K562 (cell line): ENCODE measurements around the gene POU2AF3. TPM values are rescaled to one million over a fixed set of nuclear protein-coding genes. Genes with fewer than 3 reads are reported as not detected.
A peak's percentile ranks its signal among the peaks of the same experiment; 100 is the strongest.

Experiments used
- ATAC-seq: fragments of 200-7000 bp; cut with Tn5 transposase; 3 replicates; pipeline ENCODE4 v1.9.1; 2020; ENCODE audit warnings: moderate library complexity
- BruUV-seq: library from RNA; stranded (reverse); fragments of 400-500 nt; replicated peaks from 2 replicates; lab custom pipeline; 2021; lab: Mats Ljungman, UMichigan
- CTCF ChIA-PET: fragments of 300-600 bp; formaldehyde crosslinking; extraction: SDS; loops from one replicate; lab custom pipeline; 2021; ENCODE audit warnings: low intra/inter-chr PET ratio; lab: Yijun Ruan, JAX
- POLR2A ChIA-PET: fragments of 300-600, 350-650 bp; sonication (Branson Sonifier 250); formaldehyde crosslinking; extraction: SDS; loops from one replicate; lab custom pipeline; 2021; ENCODE audit warnings: antibody characterized with exemption, inconsistent platforms; lab: Yijun Ruan, JAX
- DNase-seq, 4 experiments: peaks; one replicate each; pipeline versions ENCODE4 v3.0.0 to v3.0.0-alpha.2; 2011 to 2018; ENCODE audit warnings: low spot score in 3 of 4, mixed read lengths in 3 of 4; ENCODE audit errors: extremely low read depth in 1 of 4
- FAIRE-seq: peaks from 2 replicates; lab custom pipeline; 2011; peaks lifted over from hg19 to GRCh38; lab: Jason Lieb, UNC
- H2AFZ ChIP-seq: 2 replicates; pipeline ENCODE4 v1.6.0; 2011; ENCODE audit warnings: low read depth, low read length, control low read depth, inconsistent platforms
- H3K27ac ChIP-seq: fragments of 200-600 bp; 3 replicates; pipeline ENCODE4 v1.8.0; 2011; ENCODE audit warnings: low read depth, mild to moderate bottlenecking, control low read depth, inconsistent platforms, low read length, moderate library complexity, mixed read lengths; ENCODE audit errors: extremely low read depth
- H3K27me3 ChIP-seq, 2 experiments: fragments of 300-600 bp in 1 of 2; 2 replicates in 1 of 2; 3 replicates in 1 of 2; pipeline versions ENCODE4 v1.6.0 to v1.8.0; 2011; ENCODE audit warnings: inconsistent platforms in 2 of 2, low read length in 2 of 2, mild to moderate bottlenecking in 1 of 2, mixed read lengths in 1 of 2, moderate library complexity in 1 of 2; ENCODE audit not compliant: control insufficient read depth in 2 of 2, insufficient read depth in 2 of 2
- H3K36me3 ChIP-seq: fragments of 300-600 bp; 3 replicates; pipeline ENCODE4 v1.8.0; 2011; ENCODE audit warnings: mild to moderate bottlenecking, low read length, inconsistent platforms; ENCODE audit not compliant: control insufficient read depth, insufficient read depth
- H3K4me1 ChIP-seq, 2 experiments: fragments of 200-600 bp in 1 of 2; replicated peaks in 1 of 2; 2 replicates in 1 of 2; 3 replicates in 1 of 2; pipeline versions ENCODE4 v1.5.1 to v1.8.0; 2011; ENCODE audit warnings: inconsistent platforms in 2 of 2, low read length in 2 of 2, mild to moderate bottlenecking in 1 of 2, mixed read lengths in 1 of 2, moderate library complexity in 1 of 2; ENCODE audit not compliant: control insufficient read depth in 2 of 2, insufficient read depth in 2 of 2
- H3K4me2 ChIP-seq: 2 replicates; pipeline ENCODE4 v1.6.1; 2011; ENCODE audit warnings: low read length, control low read depth, inconsistent platforms, mixed read lengths; ENCODE audit not compliant: insufficient read depth
- H3K4me3 ChIP-seq: fragments of 200-600 bp; sonication (generic), shearing (Covaris generic); 2 replicates; pipeline ENCODE4 v1.5.1; 2016; ENCODE audit warnings: control low read depth, inconsistent platforms
- H3K79me2 ChIP-seq: fragments of 200-600 bp; 3 replicates; pipeline ENCODE4 v1.8.0; 2011; ENCODE audit warnings: low read length, inconsistent platforms; ENCODE audit not compliant: control insufficient read depth, insufficient read depth
- H3K9ac ChIP-seq, 2 experiments: 2 replicates each; pipeline versions ENCODE4 v1.6.0 to v1.6.1; 2011; ENCODE audit warnings: low read depth in 2 of 2, low read length in 2 of 2, control low read depth in 1 of 2, inconsistent platforms in 1 of 2, mild to moderate bottlenecking in 1 of 2, mixed read lengths in 1 of 2; ENCODE audit not compliant: insufficient read depth in 1 of 2
- H3K9me1 ChIP-seq: one replicate; pipeline ENCODE4 v1.6.0; 2011; ENCODE audit warnings: inconsistent platforms, mild to moderate bottlenecking, low read length, moderate library complexity; ENCODE audit not compliant: control insufficient read depth, insufficient read depth
- H3K9me3 ChIP-seq: replicated peaks from 2 replicates; pipeline ENCODE4 v1.5.1; 2011; ENCODE audit warnings: low read depth, low read length, inconsistent platforms; ENCODE audit not compliant: control insufficient read depth, insufficient read depth
- H4K20me1 ChIP-seq: replicated peaks from 2 replicates; pipeline ENCODE4 v1.6.1; 2011; ENCODE audit warnings: low read length, inconsistent platforms, mixed read lengths; ENCODE audit not compliant: control insufficient read depth, insufficient read depth
- ERF ChIP-seq: fragments of 450-650 bp; formaldehyde crosslinking; IDR thresholded peaks from 2 replicates; pipeline ENCODE4 v1.4.0; 2020; ENCODE audit warnings: mild to moderate bottlenecking, mixed read lengths
- GATAD2A ChIP-seq: fragments of 450-650 bp; IDR thresholded peaks from 2 replicates; pipeline ENCODE4 v1.6.1; 2017
- NKRF ChIP-seq: fragments of 450-650 bp; IDR thresholded peaks from 2 replicates; pipeline ENCODE4 v1.6.1; 2016; ENCODE audit warnings: borderline replicate concordance
- PATZ1 ChIP-seq: fragments of 250-450 bp; sonication (Bioruptor Pico); IDR thresholded peaks from 2 replicates; pipeline ENCODE4 v1.5.0; 2020; ENCODE audit warnings: mild to moderate bottlenecking, borderline replicate concordance
- SPI1 ChIP-seq: IDR thresholded peaks from 2 replicates; pipeline ENCODE4 v1.6.1; 2011; ENCODE audit warnings: low read depth, low read length, control low read depth, borderline replicate concordance
- USF1 ChIP-seq: sonication (generic); formaldehyde crosslinking; IDR thresholded peaks from 2 replicates; pipeline ENCODE4 v1.9.0; 2022; ENCODE audit warnings: mild to moderate bottlenecking, missing genetic modification reagents
- ZEB2 ChIP-seq: fragments of 450-650 bp; IDR thresholded peaks from 2 replicates; pipeline ENCODE4 v1.6.1; 2016
- ZKSCAN8 ChIP-seq: fragments of 200-800 bp; sonication (Bioruptor generic); IDR thresholded peaks from 2 replicates; pipeline ENCODE4 v1.6.1; 2016; ENCODE audit warnings: missing genetic modification characterization, missing compliant biosample characterization
- WGBS: fragments of 100-300 bp; shearing (Covaris generic); methylation state at CpG from one replicate; pipeline ENCODE4 v1.1.6; 2016; ENCODE audit warnings: low coverage, mixed read lengths; ENCODE audit not compliant: insufficient coverage; ENCODE audit errors: missing lambda C conversion rate; 5-methylcytosine and 5-hydroxymethylcytosine counted together
- in situ Hi-C: fragments of 300-500 bp; cut with MboI; formaldehyde crosslinking; loops from 4 replicates; pipeline ENCODE4 v1.15.0; 2018; ENCODE audit warnings: inconsistent platforms, mixed read lengths
- intact Hi-C: fragments of 100-400 bp; cut with micrococcal nuclease; formaldehyde crosslinking; loops from 2 replicates; pipeline ENCODE4 v1.14.2; 2022
- polyA plus RNA-seq, 8 experiments: library from polyadenylated mRNA; depleted of rRNA in 4 of 8; stranded (reverse) in 5 of 8; unstranded in 3 of 8; fragments of >200 nt; fragmentation: Nextera tagmentation in 2 of 8; fragmentation: Illumina TruSeq in 1 of 8; extraction: Ambion mirVana in 2 of 8; extraction: Trizol in 1 of 8; gene quantifications; 2 replicates each; pipeline versions ENCODE4 v1.2.1 to v1.2.3, GENCODE V29; 2011 to 2014; ENCODE audit warnings: inconsistent platforms in 1 of 8, missing spikeins in 1 of 8
- total RNA-seq, 7 experiments: library from RNA; depleted of rRNA in 6 of 7; stranded (reverse); fragments of >200 nt in 6 of 7; fragmentation: Illumina TruSeq in 2 of 7; extraction: Trizol in 2 of 7; gene quantifications; 2 replicates each; pipeline versions ENCODE4 v1.2.1 to v1.2.3, GENCODE V29; 2011 to 2021; ENCODE audit warnings: low replicate concordance in 1 of 7

Gene POU2AF3
- total and polyA plus RNA-seq, 9 of the 15 experiments (the other 6 are each of a cell fraction or from before 2014, with no cell fraction given): not detected

- TF ChIP-seq GATAD2A (no peak), PATZ1 (CRISPR knock-in tag) (no peak), NKRF (no peak), USF1 (no peak), ZEB2 (no peak), ERF (CRISPR knock-in tag) (no peak)
- TF ChIP-seq, all 486 proteins: peak for 0
These were observed 45.2 kb upstream of the POU2AF3 start (continued) for GRCh38 chr11:111253131-111253530.

GRCh38 chr11:111253630-111254029, 44.7 kb upstream of the POU2AF3 start:
- no peaks in the 10 kb centered on the region for H3K9me3 ChIP-seq
- CTCF ChIA-PET: no interaction called here
- H3K4me3 ChIP-seq: no peak overlapping the region
- no peaks in the 10 kb centered on the region for H3K36me3 ChIP-seq
- ATAC-seq (no peak), DNase-seq (no peak), FAIRE-seq (no peak)
- H3K27ac ChIP-seq: no peak overlapping the region
- H3K79me2 ChIP-seq: no peaks in the 10 kb centered on the region
- H4K20me1 ChIP-seq: no peaks in the 10 kb centered on the region
- H3K9me1 ChIP-seq: no peaks in the 10 kb centered on the region
- POLR2A ChIA-PET: no interaction called here
- no peaks in the 10 kb centered on the region for H3K4me1 ChIP-seq
- intact Hi-C loops (no loop called here), in situ Hi-C loops (no loop called here)
- no TSS peak for BruUV-seq
- no peak overlapping the region for H3K9ac ChIP-seq
- H3K4me2 ChIP-seq: no peak overlapping the region
- H2AFZ ChIP-seq: no peak overlapping the region
- H3K27me3 ChIP-seq: no peaks in the 10 kb centered on the region
- TF ChIP-seq ZKSCAN8 (CRISPR knock-in tag) (no peak), SPI1 (peak; percentile 88)
- TF ChIP-seq, all 486 proteins: peak for 1
- 0% methylated on average over 5 of the region's 5 CpGs for WGBS
